A549 (cell line): Measurements from ENCODE around the gene MVD. TPM values are rescaled to one million over a fixed set of nuclear protein-coding genes. Genes with fewer than 3 reads are reported as not detected.
A peak's percentile ranks its signal among the peaks of the same experiment; 100 is the strongest.

Experiments used
- ATAC-seq, 2 experiments: fragments of 200-7000 bp in 1 of 2; fragments of >200 bp in 1 of 2; cut with Nextera tagmentation in 1 of 2; cut with Tn5 transposase in 1 of 2; 3 replicates each; pipeline versions ENCODE4 v1.8.0 to v1.9.1; 2018 to 2020; ENCODE audit warnings: mild to moderate bottlenecking in 1 of 2, moderate library complexity in 1 of 2
- CTCF ChIA-PET: fragments of 300-600 bp; sonication (Branson Sonifier 250); formaldehyde crosslinking; extraction: SDS; loops from one replicate; lab custom pipeline; 2021; ENCODE audit warnings: antibody characterized with exemption, inconsistent platforms; lab: Yijun Ruan, JAX
- POLR2A ChIA-PET: fragments of 350-600 bp; formaldehyde crosslinking; extraction: SDS; loops from one replicate; lab custom pipeline; 2021; ENCODE audit warnings: antibody characterized with exemption, inconsistent platforms; lab: Yijun Ruan, JAX
- DNase-seq, 2 experiments: peaks; one replicate each; pipeline versions ENCODE4 v3.0.0 to v3.0.0-alpha.2; 2011 to 2016; ENCODE audit warnings: low read depth in 1 of 2, low spot score in 1 of 2
- FAIRE-seq: peaks from 2 replicates; lab custom pipeline; 2011; peaks lifted over from hg19 to GRCh38; lab: Jason Lieb, UNC
- H3K27ac ChIP-seq, 2 experiments: fragments of >200 bp; sonication (Bioruptor Twin); formaldehyde crosslinking; 3 replicates each; pipeline ENCODE4 v1.5.1; 2016 to 2017
- H3K4me1 ChIP-seq: fragments of >200 bp; sonication (Bioruptor Twin); formaldehyde crosslinking; 3 replicates; pipeline ENCODE4 v1.6.1; 2016
- H3K4me2 ChIP-seq: fragments of >200 bp; sonication (Bioruptor Twin); formaldehyde crosslinking; 3 replicates; pipeline ENCODE4 v1.6.1; 2016
- H3K4me3 ChIP-seq: fragments of >200 bp; sonication (Bioruptor Twin); formaldehyde crosslinking; 3 replicates; pipeline ENCODE4 v1.5.1; 2016
- H3K9me3 ChIP-seq: fragments of >200 bp; sonication (Bioruptor Twin); formaldehyde crosslinking; 3 replicates; pipeline ENCODE4 v1.6.1; 2016
- BHLHE40 ChIP-seq: IDR thresholded peaks from 2 replicates; pipeline ENCODE4 v1.6.1; 2012; ENCODE audit warnings: low read depth, low read length, inconsistent platforms
- CHD2 ChIP-seq: fragments of 150-350 bp; IDR thresholded peaks from 2 replicates; pipeline ENCODE4 v1.6.1; 2014; ENCODE audit warnings: low read length; ENCODE audit not compliant: partially characterized antibody
- EHMT2 ChIP-seq: fragments of 200-600 bp; sonication (generic); IDR thresholded peaks from 2 replicates; pipeline ENCODE4 v1.6.1; 2016; ENCODE audit warnings: antibody characterized with exemption, low read depth, mild to moderate bottlenecking, moderate library complexity
- FOXS1 ChIP-seq: fragments of 250-450 bp; sonication (Bioruptor Pico); IDR thresholded peaks from 2 replicates; pipeline ENCODE4 v1.5.0; 2020; ENCODE audit warnings: mild to moderate bottlenecking, moderate library complexity
- GATA3 ChIP-seq: IDR thresholded peaks from 2 replicates; pipeline ENCODE4 v1.6.1; 2012; ENCODE audit warnings: borderline replicate concordance
- JUN ChIP-seq, 2 experiments: fragments of >200 bp; sonication (Bioruptor Twin); formaldehyde crosslinking; IDR thresholded peaks; 2 replicates in 1 of 2; 3 replicates in 1 of 2; pipeline ENCODE4 v1.6.1; 2016 to 2017
- JUNB ChIP-seq: fragments of >200 bp; sonication (Bioruptor Twin); formaldehyde crosslinking; IDR thresholded peaks from 2 replicates; pipeline ENCODE4 v1.6.1; 2016
- KDM5A ChIP-seq: fragments of 200-600 bp; sonication (generic); IDR thresholded peaks from 2 replicates; pipeline ENCODE4 v1.6.1; 2016; ENCODE audit warnings: antibody characterized with exemption, mild to moderate bottlenecking
- MAZ ChIP-seq: fragments of 150-350 bp; IDR thresholded peaks from 2 replicates; pipeline ENCODE4 v1.6.1; 2014; ENCODE audit warnings: antibody characterized with exemption, low read depth, low read length, borderline replicate concordance
- NR3C1 ChIP-seq: fragments of >200 bp; sonication (Bioruptor Twin); formaldehyde crosslinking; IDR thresholded peaks from 3 replicates; pipeline ENCODE4 v1.6.1; 2017
- SREBF2 ChIP-seq: fragments of 450-650 bp; IDR thresholded peaks from 2 replicates; pipeline ENCODE4 v1.6.1; 2014; ENCODE audit warnings: mild to moderate bottlenecking, moderate library complexity
- TFCP2L1 ChIP-seq: fragments of 250-450 bp; sonication (Bioruptor Pico); IDR thresholded peaks from 2 replicates; pipeline ENCODE4 v1.5.0; 2021; ENCODE audit warnings: mild to moderate bottlenecking
- ZSCAN20 ChIP-seq: fragments of 250-450 bp; sonication (Bioruptor Pico); IDR thresholded peaks from 2 replicates; pipeline ENCODE4 v1.8.0; 2022; ENCODE audit warnings: mild to moderate bottlenecking, moderate library complexity
- WGBS: methylation state at CpG from one replicate; pipeline ENCODE4 v1.1.6; 2017; ENCODE audit errors: missing lambda C conversion rate; 5-methylcytosine and 5-hydroxymethylcytosine counted together
- polyA plus RNA-seq, 4 experiments: library from polyadenylated mRNA; depleted of rRNA in 3 of 4; stranded (reverse); fragments of >200 nt; fragmentation: RNase III in 1 of 4; extraction: RNeasy Plus Mini Kit Qiagen cat#74134 plus additional on column Dnase treatment in 1 of 4; gene quantifications; 2 replicates in 3 of 4; 3 replicates in 1 of 4; pipeline ENCODE4 v1.2.3, GENCODE V29; 2011 to 2017
- TF ChIP-seq, protein P1 (sequence below): fragments of 250-450 bp; sonication (Bioruptor Pico); IDR thresholded peaks from 2 replicates; pipeline ENCODE4 v1.5.0; 2020; ENCODE audit warnings: low read depth, mild to moderate bottlenecking, moderate library complexity
- TF ChIP-seq, protein P2 (sequence below): IDR thresholded peaks from 2 replicates; pipeline ENCODE4 v1.6.1; 2012; ENCODE audit warnings: low read depth, borderline replicate concordance
- TF ChIP-seq, protein P3 (sequence below): IDR thresholded peaks from 2 replicates; pipeline ENCODE4 v1.6.1; 2012
- TF ChIP-seq, protein P4 (sequence below): fragments of >200 bp; sonication (Bioruptor Twin); formaldehyde crosslinking; IDR thresholded peaks from 3 replicates; pipeline ENCODE4 v1.6.1; 2016
- TF ChIP-seq, protein P5 (sequence below): fragments of >200 bp; sonication (Bioruptor Twin); formaldehyde crosslinking; IDR thresholded peaks from 3 replicates; pipeline ENCODE4 v1.5.1; 2016
- TF ChIP-seq, protein P6 (sequence below): fragments of 200-600 bp; sonication (generic); IDR thresholded peaks from 2 replicates; pipeline ENCODE4 v1.6.1; 2016; ENCODE audit warnings: antibody characterized with exemption, mild to moderate bottlenecking, moderate library complexity
- TF ChIP-seq, protein P7 (sequence below): fragments of >200 bp; sonication (Bioruptor Twin); formaldehyde crosslinking; IDR thresholded peaks from 2 replicates; pipeline ENCODE4 v1.6.1; 2016

Gene MVD
- polyA plus RNA-seq, 2 of the 4 experiments (the other 2 are of a cell fraction): 5.8 to 43.1 TPM

DNA sequence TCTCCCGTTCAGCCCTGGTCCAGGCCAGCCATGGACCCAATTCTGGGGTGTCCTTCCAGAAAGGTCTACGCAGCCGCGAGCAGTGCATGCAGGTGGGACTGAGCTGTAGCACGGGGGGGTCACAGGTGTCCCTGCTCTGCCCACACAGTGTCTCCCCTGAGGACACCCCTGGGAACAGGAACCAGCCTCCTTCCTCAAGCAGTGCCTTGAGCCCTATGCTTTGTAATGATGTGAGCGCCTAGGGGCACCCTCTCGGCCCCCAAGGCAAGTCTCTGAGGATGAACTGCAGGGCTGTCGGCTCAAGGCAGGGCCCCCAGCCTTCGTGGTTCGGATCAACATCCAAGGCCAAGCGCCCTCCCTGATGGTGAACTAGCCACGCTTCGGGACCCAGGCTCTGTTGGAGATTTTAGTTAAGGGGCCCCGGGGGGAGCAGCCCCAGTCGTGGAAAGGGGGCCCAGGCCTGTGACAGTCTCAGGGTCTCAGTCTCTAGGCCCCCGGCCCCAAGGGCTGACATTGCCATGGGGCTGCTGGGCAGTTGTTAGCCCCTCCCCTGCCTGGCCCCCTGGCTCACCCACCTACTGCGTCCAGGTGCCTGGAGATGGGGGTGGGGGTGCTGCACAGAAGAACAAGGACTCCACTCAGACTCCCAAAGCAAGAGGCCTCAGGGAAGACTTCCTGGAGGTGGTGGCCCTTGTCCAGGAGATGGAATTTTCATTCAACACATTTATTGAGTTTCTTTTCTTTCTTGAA is 22.2 kb downstream of the MVD start:
- DNase-seq: no peak
- Histone ChIP-seq H3K4me2 (no peak overlapping the region), H3K9me3 (no peaks in the 10 kb centered on the region), H3K27ac (no peak overlapping the region), H3K4me3 (no peak overlapping the region), H3K4me1 (no peaks in the 10 kb centered on the region)
- CTCF ChIA-PET: interaction anchor here (0.8 kb wide), 1 partner anchor 97 kb away, joined by 3 read pairs; no protein-coding TSS in a partner anchor
- TF ChIP-seq, protein P1, sequence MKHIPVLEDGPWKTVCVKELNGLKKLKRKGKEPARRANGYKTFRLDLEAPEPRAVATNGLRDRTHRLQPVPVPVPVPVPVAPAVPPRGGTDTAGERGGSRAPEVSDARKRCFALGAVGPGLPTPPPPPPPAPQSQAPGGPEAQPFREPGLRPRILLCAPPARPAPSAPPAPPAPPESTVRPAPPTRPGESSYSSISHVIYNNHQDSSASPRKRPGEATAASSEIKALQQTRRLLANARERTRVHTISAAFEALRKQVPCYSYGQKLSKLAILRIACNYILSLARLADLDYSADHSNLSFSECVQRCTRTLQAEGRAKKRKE (CRISPR knock-in tag): no peak
- TF ChIP-seq, protein P2, sequence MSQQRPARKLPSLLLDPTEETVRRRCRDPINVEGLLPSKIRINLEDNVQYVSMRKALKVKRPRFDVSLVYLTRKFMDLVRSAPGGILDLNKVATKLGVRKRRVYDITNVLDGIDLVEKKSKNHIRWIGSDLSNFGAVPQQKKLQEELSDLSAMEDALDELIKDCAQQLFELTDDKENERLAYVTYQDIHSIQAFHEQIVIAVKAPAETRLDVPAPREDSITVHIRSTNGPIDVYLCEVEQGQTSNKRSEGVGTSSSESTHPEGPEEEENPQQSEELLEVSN: no peak
- TF ChIP-seq TFCP2L1 (CRISPR knock-in tag): no peak
- TF ChIP-seq ZSCAN20 (CRISPR knock-in tag): no peak
- TF ChIP-seq, protein P3, sequence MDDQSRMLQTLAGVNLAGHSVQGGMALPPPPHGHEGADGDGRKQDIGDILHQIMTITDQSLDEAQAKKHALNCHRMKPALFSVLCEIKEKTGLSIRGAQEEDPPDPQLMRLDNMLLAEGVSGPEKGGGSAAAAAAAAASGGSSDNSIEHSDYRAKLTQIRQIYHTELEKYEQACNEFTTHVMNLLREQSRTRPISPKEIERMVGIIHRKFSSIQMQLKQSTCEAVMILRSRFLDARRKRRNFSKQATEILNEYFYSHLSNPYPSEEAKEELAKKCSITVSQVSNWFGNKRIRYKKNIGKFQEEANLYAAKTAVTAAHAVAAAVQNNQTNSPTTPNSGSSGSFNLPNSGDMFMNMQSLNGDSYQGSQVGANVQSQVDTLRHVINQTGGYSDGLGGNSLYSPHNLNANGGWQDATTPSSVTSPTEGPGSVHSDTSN: no peak
- TF ChIP-seq FOXS1 (CRISPR knock-in tag): no peak
- no peak for TF ChIP-seq JUNB
- TF ChIP-seq, protein P4, sequence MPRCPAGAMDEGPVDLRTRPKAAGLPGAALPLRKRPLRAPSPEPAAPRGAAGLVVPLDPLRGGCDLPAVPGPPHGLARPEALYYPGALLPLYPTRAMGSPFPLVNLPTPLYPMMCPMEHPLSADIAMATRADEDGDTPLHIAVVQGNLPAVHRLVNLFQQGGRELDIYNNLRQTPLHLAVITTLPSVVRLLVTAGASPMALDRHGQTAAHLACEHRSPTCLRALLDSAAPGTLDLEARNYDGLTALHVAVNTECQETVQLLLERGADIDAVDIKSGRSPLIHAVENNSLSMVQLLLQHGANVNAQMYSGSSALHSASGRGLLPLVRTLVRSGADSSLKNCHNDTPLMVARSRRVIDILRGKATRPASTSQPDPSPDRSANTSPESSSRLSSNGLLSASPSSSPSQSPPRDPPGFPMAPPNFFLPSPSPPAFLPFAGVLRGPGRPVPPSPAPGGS: no peak
- TF ChIP-seq, protein P5, sequence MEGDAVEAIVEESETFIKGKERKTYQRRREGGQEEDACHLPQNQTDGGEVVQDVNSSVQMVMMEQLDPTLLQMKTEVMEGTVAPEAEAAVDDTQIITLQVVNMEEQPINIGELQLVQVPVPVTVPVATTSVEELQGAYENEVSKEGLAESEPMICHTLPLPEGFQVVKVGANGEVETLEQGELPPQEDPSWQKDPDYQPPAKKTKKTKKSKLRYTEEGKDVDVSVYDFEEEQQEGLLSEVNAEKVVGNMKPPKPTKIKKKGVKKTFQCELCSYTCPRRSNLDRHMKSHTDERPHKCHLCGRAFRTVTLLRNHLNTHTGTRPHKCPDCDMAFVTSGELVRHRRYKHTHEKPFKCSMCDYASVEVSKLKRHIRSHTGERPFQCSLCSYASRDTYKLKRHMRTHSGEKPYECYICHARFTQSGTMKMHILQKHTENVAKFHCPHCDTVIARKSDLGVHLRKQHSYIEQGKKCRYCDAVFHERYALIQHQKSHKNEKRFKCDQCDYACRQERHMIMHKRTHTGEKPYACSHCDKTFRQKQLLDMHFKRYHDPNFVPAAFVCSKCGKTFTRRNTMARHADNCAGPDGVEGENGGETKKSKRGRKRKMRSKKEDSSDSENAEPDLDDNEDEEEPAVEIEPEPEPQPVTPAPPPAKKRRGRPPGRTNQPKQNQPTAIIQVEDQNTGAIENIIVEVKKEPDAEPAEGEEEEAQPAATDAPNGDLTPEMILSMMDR: no peak
- no peak for TF ChIP-seq NR3C1
- TF ChIP-seq JUN (IDR thresholded peaks at IDR 0.05): no peak
- TF ChIP-seq, protein P6, sequence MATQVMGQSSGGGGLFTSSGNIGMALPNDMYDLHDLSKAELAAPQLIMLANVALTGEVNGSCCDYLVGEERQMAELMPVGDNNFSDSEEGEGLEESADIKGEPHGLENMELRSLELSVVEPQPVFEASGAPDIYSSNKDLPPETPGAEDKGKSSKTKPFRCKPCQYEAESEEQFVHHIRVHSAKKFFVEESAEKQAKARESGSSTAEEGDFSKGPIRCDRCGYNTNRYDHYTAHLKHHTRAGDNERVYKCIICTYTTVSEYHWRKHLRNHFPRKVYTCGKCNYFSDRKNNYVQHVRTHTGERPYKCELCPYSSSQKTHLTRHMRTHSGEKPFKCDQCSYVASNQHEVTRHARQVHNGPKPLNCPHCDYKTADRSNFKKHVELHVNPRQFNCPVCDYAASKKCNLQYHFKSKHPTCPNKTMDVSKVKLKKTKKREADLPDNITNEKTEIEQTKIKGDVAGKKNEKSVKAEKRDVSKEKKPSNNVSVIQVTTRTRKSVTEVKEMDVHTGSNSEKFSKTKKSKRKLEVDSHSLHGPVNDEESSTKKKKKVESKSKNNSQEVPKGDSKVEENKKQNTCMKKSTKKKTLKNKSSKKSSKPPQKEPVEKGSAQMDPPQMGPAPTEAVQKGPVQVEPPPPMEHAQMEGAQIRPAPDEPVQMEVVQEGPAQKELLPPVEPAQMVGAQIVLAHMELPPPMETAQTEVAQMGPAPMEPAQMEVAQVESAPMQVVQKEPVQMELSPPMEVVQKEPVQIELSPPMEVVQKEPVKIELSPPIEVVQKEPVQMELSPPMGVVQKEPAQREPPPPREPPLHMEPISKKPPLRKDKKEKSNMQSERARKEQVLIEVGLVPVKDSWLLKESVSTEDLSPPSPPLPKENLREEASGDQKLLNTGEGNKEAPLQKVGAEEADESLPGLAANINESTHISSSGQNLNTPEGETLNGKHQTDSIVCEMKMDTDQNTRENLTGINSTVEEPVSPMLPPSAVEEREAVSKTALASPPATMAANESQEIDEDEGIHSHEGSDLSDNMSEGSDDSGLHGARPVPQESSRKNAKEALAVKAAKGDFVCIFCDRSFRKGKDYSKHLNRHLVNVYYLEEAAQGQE: no peak
- TF ChIP-seq, protein P7, sequence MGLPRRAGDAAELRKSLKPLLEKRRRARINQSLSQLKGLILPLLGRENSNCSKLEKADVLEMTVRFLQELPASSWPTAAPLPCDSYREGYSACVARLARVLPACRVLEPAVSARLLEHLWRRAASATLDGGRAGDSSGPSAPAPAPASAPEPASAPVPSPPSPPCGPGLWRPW: no peak
- no peak for TF ChIP-seq KDM5A
- no peak for TF ChIP-seq SREBF2
- TF ChIP-seq MAZ: no peak
- no peak for TF ChIP-seq CHD2
- no peak for TF ChIP-seq GATA3
- TF ChIP-seq BHLHE40: no peak
- no peak for TF ChIP-seq EHMT2
- 60% methylated on average over 12 of the region's 17 CpGs for WGBS
- POLR2A ChIA-PET: no interaction called here
- FAIRE-seq: no peak
- peak in 1 of 2 experiments; percentile 11; a peak in 3 of 6 replicates for ATAC-seq
